ENCODE measurements around the gene KNL1. TPM values are rescaled to one million over a fixed set of nuclear protein-coding genes. Genes with fewer than 3 reads are reported as not detected.
"Not testable (repeated sequence)": the region's sequence is repeated elsewhere in the genome, so short reads cannot be mapped to it uniquely, and the experiment has no call there.

The KNL1 gene
- total RNA-seq, 2 experiments from 2014 or later = 32.8 to 33.1 TPM

DNA sequence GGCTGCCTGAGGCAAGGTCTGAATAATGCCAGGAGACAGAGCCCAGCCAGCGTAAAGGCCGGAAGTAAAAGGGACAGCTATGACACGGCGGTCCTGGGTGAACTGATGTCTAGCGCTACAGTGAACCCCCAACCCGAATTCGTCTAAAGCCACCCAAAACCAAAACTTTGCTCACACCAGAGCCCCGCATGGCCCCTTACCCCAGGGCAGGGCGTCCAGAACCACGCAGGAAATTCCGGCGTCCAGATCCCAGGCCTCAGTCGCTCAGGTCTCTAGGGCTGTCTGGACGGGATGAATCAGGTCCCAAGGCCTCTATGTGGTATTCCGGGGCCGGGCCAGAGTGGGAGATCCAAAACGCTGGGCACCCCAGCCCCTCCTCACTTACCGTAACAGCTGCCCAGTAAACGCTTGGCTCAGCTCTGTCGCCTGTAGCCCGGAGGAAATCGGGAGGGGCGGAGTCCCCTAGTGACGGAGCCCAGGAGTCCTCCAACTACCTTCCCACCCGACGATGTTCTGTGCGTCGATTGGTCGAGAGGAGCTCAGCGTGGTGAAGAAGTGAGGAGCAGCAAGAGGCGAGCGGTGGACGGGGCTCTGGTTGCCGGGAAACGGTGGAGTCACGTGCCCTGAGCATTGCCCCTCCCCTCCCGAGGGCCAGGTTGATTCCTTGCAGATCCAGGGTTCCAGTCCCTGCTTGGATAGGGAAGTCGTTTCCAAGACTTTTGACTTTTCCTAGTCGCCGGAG lies 29.3 kb upstream of the KNL1 start, which contains the start of gene CCDC32:
CCDC32 (minus strand) TSS at position 452 of the 742 bp plus-strand sequence. CDS start 2,027 bp downstream, outside the sequence.
- Mint-ChIP-seq H3K4me3 (peak within 1 kb of the TSS; percentile 96), H3K36me3 (peaks cover 10% of the 10 kb centered on the region), H3K27ac (peak within 1 kb of the TSS; percentile 92), H3K27me3 (peaks cover 2% of the 10 kb centered on the region), H3K9me3 (no peaks in the 10 kb centered on the region), H3K4me1 (ENCODE audit: low read depth) (peaks cover 48% of the 10 kb centered on the region)
- peak; percentile 98 for DNase-seq
- intact Hi-C loops (cut with micrococcal nuclease) = loop anchor here (1.0 to 5.0 kb wide), 6 partner anchors 30 to 718 kb away; partner anchors contain the start of genes C15orf62, DNAJC17, KNL1 and RAD51
- POLR2A ChIA-PET = interaction anchor here (0.6 to 1.0 kb wide), 2 partner anchors 13 to 30 kb away, joined by 3 to 4 read pairs; no protein-coding TSS in a partner anchor
- CTCF ChIA-PET = interaction anchor here (0.6 to 1.7 kb wide), 8 partner anchors 10 to 1931 kb away, joined by 3 to 6 read pairs (median 4); partner anchors contain the start of gene KNL1

DNA sequence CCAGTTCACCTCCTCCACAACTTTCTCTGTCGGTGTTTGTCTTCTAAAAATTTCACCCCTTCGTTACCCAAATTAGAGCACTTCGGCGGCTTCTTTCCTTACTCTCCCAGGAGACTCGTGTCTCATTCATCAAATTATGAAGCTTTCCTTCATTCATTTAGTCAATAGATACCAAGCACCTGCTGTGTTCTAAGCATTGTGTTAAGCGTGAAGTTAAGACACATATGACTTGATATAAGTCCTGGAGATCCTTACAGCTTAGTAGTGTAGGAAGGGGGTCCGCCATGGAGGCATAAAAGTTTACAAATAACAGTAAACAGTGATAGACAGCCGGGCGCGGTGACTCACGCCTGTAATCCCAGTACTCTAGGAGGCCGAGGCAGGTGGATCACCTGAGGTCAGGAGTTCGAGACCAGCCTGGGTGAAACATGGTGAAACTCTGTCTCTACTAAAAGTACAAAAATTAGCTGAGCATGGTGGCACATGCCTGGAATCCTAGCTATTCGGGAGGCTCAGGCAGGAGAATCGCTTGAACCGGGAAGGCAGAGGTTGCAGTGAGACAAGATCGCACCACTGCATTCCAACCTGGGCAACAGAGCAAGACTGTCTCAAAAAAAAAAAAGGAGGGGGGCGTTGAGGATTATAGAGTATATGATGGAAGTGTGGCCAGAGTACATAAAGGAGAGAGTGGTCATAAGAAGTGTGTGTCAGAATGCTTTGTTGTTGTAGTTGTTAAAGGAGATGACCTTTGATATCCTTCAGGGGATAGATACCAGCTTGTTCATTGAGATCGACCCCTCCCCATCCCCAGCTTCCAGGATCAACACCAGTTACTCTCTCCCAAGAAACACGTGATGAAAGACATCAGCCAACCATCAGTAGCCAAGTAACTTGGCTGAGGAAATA lies 28.5 kb upstream of the KNL1 start:
- peaks cover 51% of the 10 kb centered on the region for H3K4me1 Mint-ChIP-seq (ENCODE audit: low read depth)

DNA sequence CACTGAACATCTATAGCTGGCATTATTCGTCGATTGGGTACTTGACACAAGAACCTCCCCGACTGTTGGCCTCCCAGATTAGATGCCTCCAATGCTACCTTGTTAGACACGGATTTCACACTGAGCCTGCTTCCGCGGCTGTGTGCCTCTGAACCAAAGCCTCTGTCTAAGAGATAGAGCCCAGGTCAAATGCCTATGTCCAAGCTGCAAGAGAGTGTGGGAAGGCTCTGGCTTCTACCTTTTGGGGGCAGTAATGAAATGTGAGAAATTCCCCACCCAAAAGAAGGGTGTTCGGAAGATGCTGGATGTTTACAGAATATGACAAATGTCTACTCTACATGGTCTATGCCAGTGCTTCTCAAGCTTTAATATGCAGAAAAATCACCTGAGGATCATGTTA lies 26.9 kb upstream of the KNL1 start:
- peaks cover 5% of the 10 kb centered on the region for H3K36me3 Mint-ChIP-seq
- no peaks in the 10 kb centered on the region for H3K9me3 Mint-ChIP-seq
- intact Hi-C loops (cut with micrococcal nuclease) = loop anchor here (5.0 kb wide), 3 partner anchors 200 to 715 kb away; partner anchors contain the start of genes C15orf62 and VPS18
- H3K27ac Mint-ChIP-seq = no peak overlapping the region
- peaks cover 47% of the 10 kb centered on the region for H3K4me1 Mint-ChIP-seq (ENCODE audit: low read depth)
- peaks cover 2% of the 10 kb centered on the region for H3K27me3 Mint-ChIP-seq
- H3K4me3 Mint-ChIP-seq = no peak overlapping the region
- ChIA-PET POLR2A (no interaction called here), CTCF (interaction anchor here (0.6 to 1.3 kb wide), 3 partner anchors 22 to 280 kb away, joined by 3 to 4 read pairs (median 3); no protein-coding TSS in a partner anchor)
- no peak for DNase-seq

More for the DNA sequence above, 28.5 kb upstream of the KNL1 start:
- Mint-ChIP-seq H3K4me3 (peak overlapping the region; percentile 96), H3K36me3 (peaks cover 7% of the 10 kb centered on the region), H3K27ac (peak overlapping the region; percentile 92), H3K27me3 (peaks cover 2% of the 10 kb centered on the region), H3K9me3 (no peaks in the 10 kb centered on the region)
- CTCF ChIA-PET = interaction anchor here (0.9 to 1.7 kb wide), 5 partner anchors 10 to 365 kb away, joined by 3 to 6 read pairs (median 4); partner anchors contain the start of gene KNL1
- intact Hi-C loops (cut with micrococcal nuclease) = loop anchor here (1.0 to 5.0 kb wide), 6 partner anchors 29 to 717 kb away; partner anchors contain the start of genes C15orf62, DNAJC17, KNL1 and RAD51
- POLR2A ChIA-PET = interaction anchor here (0.6 kb wide), 1 partner anchor 12 kb away, joined by 4 read pairs; no protein-coding TSS in a partner anchor
- peak; percentile 18 for DNase-seq

DNA sequence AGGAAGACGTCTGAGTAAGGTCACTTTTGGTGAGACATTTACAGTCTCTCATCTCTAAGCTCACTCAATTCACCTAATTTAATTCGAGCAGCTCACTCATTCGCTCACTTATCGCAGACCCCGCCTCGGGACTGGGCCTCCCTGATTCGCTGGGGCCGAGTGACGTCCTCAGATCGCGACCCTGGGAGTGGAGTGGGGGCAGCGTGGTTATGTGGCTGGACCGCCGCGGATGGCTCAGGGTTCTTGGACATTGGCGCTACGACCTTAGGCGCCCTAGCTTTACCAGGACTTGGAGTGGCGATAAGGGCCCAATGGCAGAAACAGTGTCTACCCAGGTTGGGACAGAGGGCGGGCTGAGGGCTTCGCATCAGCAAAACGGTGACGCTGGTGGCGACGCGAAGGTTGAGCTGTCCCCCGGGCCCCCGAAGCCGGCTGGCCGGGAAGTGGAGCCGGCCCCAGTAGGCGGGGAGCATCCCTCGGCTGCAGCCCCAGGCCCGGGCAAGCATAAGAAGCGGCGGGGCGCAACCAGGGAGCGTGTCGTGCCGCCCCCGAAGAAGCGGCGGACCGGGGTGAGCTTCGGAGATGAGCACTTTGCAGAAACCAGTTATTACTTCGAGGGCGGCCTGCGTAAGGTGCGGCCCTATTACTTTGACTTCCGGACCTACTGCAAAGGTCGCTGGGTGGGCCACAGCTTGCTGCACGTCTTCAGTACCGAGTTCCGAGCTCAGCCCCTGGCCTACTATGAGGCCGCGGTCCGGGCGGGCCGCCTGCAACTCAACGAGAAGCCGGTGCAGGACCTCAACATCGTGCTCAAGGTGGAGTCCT lies 24.7 kb upstream of the KNL1 start, which contains the start of gene RPUSD2:
RPUSD2 (plus strand) TSS at position 171 of the 825 bp plus-strand sequence; CDS start at position 210, 39 bp downstream.
- H3K4me3 Mint-ChIP-seq = peak within 1 kb of the TSS; percentile 98
- intact Hi-C loops (cut with micrococcal nuclease) = loop anchor here (1.0 to 5.0 kb wide), 4 partner anchors 25 to 713 kb away; partner anchors contain the start of genes C15orf62, KNL1 and VPS18
- POLR2A ChIA-PET = interaction anchor here (0.6 to 1.8 kb wide), 7 partner anchors 10 to 325 kb away, joined by 3 to 11 read pairs (median 5); partner anchors contain the start of genes KNL1, RAD51 and VPS18
- peaks cover 15% of the 10 kb centered on the region for H3K36me3 Mint-ChIP-seq
- DNase-seq = peak; percentile 96
- H3K9me3 Mint-ChIP-seq = no peaks in the 10 kb centered on the region
- CTCF ChIA-PET = interaction anchor here (0.8 to 1.6 kb wide), 10 partner anchors 18 to 326 kb away, joined by 3 to 16 read pairs (median 3); partner anchors contain the start of gene VPS18
- peaks cover 2% of the 10 kb centered on the region for H3K27me3 Mint-ChIP-seq
- peak within 1 kb of the TSS; percentile 95 for H3K27ac Mint-ChIP-seq
- H3K4me1 Mint-ChIP-seq (ENCODE audit: low read depth) = peaks cover 32% of the 10 kb centered on the region

DNA sequence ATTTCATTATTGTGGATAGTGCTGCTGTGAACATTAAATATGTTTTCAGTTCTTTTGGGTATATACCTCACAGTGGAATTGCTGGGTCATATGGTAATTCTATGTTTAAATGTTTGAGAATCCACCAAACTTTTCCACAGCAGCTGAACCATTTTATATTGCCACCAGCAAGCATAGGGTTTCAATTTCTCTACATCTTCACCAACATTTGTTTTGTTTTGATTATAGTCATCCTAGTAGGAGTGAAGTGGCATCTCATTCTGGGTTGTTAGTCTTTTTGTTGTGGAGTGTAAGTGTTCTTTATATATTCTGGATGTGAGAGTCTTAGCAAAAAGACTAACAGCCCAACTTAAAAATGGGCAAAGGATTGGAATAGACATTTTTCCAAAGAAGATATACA lies 18.9 kb upstream of the KNL1 start:
- Mint-ChIP-seq H3K27me3 (no peaks in the 10 kb centered on the region), H3K9me3 (no peaks in the 10 kb centered on the region), H3K4me1 (ENCODE audit: low read depth) (peaks cover 25% of the 10 kb centered on the region), H3K4me3 (no peak overlapping the region), H3K27ac (peak overlapping the region; percentile 3), H3K36me3 (peaks cover 17% of the 10 kb centered on the region)
- ChIA-PET POLR2A (interaction anchor here (1.0 kb wide), 1 partner anchor 120 kb away, joined by 3 read pairs; the partner anchor contains the start of gene RAD51), CTCF (interaction anchor here (0.6 to 1.5 kb wide), 3 partner anchors 10 to 257 kb away, joined by 3 to 4 read pairs (median 4); partner anchors contain the start of gene CCDC32)
- no peak for DNase-seq
- intact Hi-C loops (cut with micrococcal nuclease) = no loop called here

DNA sequence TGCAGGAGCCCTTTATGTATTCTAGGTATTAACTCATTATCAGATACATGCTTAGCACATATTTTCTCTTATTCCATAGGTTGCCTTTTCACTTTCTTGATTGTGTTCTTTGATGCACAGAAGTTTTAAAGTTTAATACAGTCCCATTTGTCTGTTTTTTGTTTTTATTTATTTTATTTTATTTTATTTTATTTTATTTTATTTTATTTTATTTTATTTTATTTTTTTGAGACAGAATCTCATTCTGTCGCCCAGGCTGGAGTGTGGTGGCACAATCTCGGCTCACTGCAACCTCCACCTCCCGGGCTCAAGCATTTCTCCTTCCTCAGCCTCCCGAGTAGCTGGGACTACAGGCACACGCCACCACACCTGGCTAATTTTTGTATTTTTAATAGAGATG lies 17.1 kb upstream of the KNL1 start:
- Mint-ChIP-seq H3K36me3 (peaks cover 15% of the 10 kb centered on the region), H3K4me1 (ENCODE audit: low read depth) (peaks cover 15% of the 10 kb centered on the region)
- CTCF ChIA-PET = interaction anchor here (0.7 kb wide), 1 partner anchor 212 kb away, joined by 3 read pairs; no protein-coding TSS in a partner anchor
- H3K4me3 Mint-ChIP-seq; POLR2A ChIA-PET; intact Hi-C loops (cut with micrococcal nuclease); H3K27ac Mint-ChIP-seq; H3K27me3 Mint-ChIP-seq; DNase-seq; H3K9me3 Mint-ChIP-seq: not testable (repeated sequence)

DNA sequence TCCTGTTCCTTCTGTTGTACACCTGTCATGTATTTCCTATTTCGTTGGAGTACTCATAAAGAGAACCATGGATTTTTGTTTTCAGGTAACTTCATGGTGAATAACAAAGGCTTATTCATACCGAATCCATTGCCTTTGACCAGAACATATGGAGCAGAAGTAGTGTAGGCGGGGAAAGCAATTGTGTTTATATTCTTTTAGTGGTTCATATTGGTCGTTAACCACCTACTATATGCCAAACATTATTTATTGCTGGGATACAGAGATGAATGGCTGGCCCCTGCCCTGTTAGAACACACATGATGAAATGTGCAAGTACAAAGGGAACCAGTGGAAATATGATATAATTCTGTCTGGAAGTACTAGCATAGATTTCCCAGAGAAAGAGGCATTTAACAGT lies 15.2 kb upstream of the KNL1 start:
- POLR2A ChIA-PET = no interaction called here
- intact Hi-C loops (cut with micrococcal nuclease) = no loop called here
- Mint-ChIP-seq H3K36me3 (peaks cover 5% of the 10 kb centered on the region), H3K9me3 (no peaks in the 10 kb centered on the region), H3K4me3 (no peak overlapping the region), H3K27me3 (no peaks in the 10 kb centered on the region), H3K4me1 (ENCODE audit: low read depth) (peaks cover 15% of the 10 kb centered on the region), H3K27ac (no peak overlapping the region)
- DNase-seq = no peak
- CTCF ChIA-PET = no interaction called here

DNA sequence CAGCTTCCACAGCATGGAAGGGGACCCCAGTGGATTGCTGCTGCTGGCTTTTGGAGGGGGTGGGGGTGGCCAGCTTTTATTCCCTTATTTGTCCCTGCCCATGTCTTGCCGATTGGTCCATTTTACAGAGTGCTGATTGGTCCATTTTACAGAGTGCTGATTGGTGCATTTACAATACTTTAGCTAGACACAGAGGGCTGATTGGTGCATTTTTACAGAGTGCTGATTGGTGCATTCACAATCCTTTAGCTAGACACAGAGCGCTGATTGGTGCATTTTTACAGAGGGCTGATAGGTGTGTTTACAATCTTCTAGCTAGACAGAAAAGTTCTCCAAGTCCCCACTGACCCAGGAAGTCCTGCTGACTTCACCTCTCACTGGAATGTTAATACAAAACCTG lies 12.3 kb upstream of the KNL1 start:
- H3K36me3 Mint-ChIP-seq; H3K4me3 Mint-ChIP-seq; intact Hi-C loops (cut with micrococcal nuclease); H3K27me3 Mint-ChIP-seq; DNase-seq; POLR2A ChIA-PET; H3K4me1 Mint-ChIP-seq (ENCODE audit: low read depth); H3K9me3 Mint-ChIP-seq; H3K27ac Mint-ChIP-seq: not testable (repeated sequence)
- CTCF ChIA-PET = interaction anchor here (1.5 kb wide), 1 partner anchor 201 kb away, joined by 5 read pairs; no protein-coding TSS in a partner anchor

DNA sequence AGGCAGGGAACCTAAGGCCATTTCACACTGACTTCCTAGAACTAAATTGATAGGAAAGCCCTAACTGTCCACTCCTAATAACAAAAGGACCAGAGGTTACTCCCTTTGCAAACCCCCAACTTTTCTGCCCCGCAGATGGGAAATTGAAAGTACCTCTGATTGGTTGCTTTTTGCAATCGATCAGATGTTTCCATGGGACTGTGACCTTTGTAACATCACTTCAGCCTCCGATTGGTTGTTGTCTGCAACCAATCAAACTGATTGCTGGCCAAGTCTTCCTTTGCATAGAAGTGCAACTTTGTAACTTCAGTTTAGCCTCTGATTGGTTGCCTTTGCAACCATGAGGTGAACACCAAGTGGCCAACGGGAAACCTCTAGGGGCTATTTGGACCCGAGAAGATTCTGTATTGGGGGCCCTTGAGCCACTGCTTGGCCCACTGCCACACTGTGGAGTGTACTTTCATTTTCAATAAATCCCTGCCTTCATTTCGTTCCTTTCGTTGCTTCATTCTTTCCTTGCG lies 11.3 kb upstream of the KNL1 start:
- ChIA-PET CTCF (interaction anchor here (1.5 kb wide), 1 partner anchor 200 kb away, joined by 5 read pairs; no protein-coding TSS in a partner anchor), POLR2A (interaction anchor here (0.6 kb wide), 1 partner anchor 57 kb away, joined by 4 read pairs; no protein-coding TSS in a partner anchor)
- no peaks in the 10 kb centered on the region for H3K9me3 Mint-ChIP-seq
- H3K4me1 Mint-ChIP-seq (ENCODE audit: low read depth) = peaks cover 3% of the 10 kb centered on the region
- intact Hi-C loops (cut with micrococcal nuclease) = no loop called here
- no peaks in the 10 kb centered on the region for H3K36me3 Mint-ChIP-seq
- H3K27me3 Mint-ChIP-seq = no peaks in the 10 kb centered on the region
- no peak for DNase-seq
- H3K27ac Mint-ChIP-seq = no peak overlapping the region
- no peak overlapping the region for H3K4me3 Mint-ChIP-seq

DNA sequence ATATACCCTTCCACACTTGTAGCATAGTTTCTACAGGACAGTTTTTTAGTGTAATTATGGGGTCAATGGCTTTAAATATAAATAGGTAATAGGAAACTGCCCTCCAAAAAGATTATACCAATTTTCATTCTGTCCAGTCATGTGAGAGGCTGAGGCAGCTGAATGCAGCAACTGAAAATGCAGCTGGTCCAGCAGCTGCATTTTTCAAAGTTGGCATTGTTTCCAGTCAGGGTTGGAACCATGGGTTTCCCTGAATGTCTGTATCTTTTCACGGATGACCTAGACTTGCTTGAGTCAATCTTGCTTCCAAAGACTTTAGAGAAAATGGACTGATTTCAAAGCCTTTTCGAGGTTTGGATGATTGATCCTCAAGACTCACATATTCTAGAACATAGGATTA lies 9.9 kb upstream of the KNL1 start:
- Mint-ChIP-seq H3K36me3 (no peaks in the 10 kb centered on the region), H3K9me3 (no peaks in the 10 kb centered on the region), H3K27ac (no peak overlapping the region), H3K27me3 (no peaks in the 10 kb centered on the region), H3K4me3 (no peak overlapping the region), H3K4me1 (ENCODE audit: low read depth) (no peaks in the 10 kb centered on the region)
- CTCF ChIA-PET = no interaction called here
- no peak for DNase-seq
- intact Hi-C loops (cut with micrococcal nuclease) = no loop called here
- POLR2A ChIA-PET = no interaction called here

Data from activated CD4-positive, alpha-beta memory T cell treated with anti-CD3 and anti-CD28 coated beads for 36 hours (primary cell).